NCI-H128 (cell line): ENCODE measurements around the gene ESYT2.

Source experiments
- DNase-seq: peaks from one replicate; lab custom pipeline; 2025; ENCODE audit not compliant: unreplicated experiment; lab: John Stamatoyannopoulos, UW

Gene ESYT2

GRCh38 chr7:158804335-158804734, 25.0 kb downstream of the ESYT2 start:
- no peak for DNase-seq

- DNase-seq: no peak
These were observed 25.8 kb downstream of the ESYT2 start for GRCh38 chr7:158803367-158803969.

GRCh38 chr7:158802535-158803366, 26.6 kb downstream of the ESYT2 start:
- no peak for DNase-seq

- DNase-seq: no peak
These were observed 30.6 kb downstream of the ESYT2 start for GRCh38 chr7:158798741-158799140.

GRCh38 chr7:158796667-158797066, 32.6 kb downstream of the ESYT2 start:
- DNase-seq: no peak

- no peak for DNase-seq
These were observed 34.0 kb downstream of the ESYT2 start for GRCh38 chr7:158795272-158795671.

- no peak for DNase-seq
These were observed 38.2 kb downstream of the ESYT2 start for GRCh38 chr7:158791107-158791506.

- no peak for DNase-seq
These were observed 39.5 kb downstream of the ESYT2 start for GRCh38 chr7:158789842-158790241.

GRCh38 chr7:158786898-158787297, 42.4 kb downstream of the ESYT2 start:
- DNase-seq: no peak

GRCh38 chr7:158784270-158784669, 45.0 kb downstream of the ESYT2 start:
- no peak for DNase-seq

GRCh38 chr7:158783595-158783994, 45.7 kb downstream of the ESYT2 start:
- DNase-seq: no peak

GRCh38 chr7:158782761-158783401, 46.4 kb downstream of the ESYT2 start:
- no peak for DNase-seq

GRCh38 chr7:158781974-158782664, 47.2 kb downstream of the ESYT2 start:
- no peak for DNase-seq

GRCh38 chr7:158781217-158781973, 47.9 kb downstream of the ESYT2 start:
- DNase-seq: no peak

GRCh38 chr7:158779061-158780000, 50.0 kb downstream of the ESYT2 start:
- no peak for DNase-seq

GRCh38 chr7:158778471-158778870, 50.8 kb downstream of the ESYT2 start:
- no peak for DNase-seq

GRCh38 chr7:158777793-158778192, 51.5 kb downstream of the ESYT2 start:
- DNase-seq: no peak

GRCh38 chr7:158776474-158776873, 52.8 kb downstream of the ESYT2 start:
- DNase-seq: no peak

GRCh38 chr7:158774952-158775351, 54.4 kb downstream of the ESYT2 start:
- no peak for DNase-seq

GRCh38 chr7:158772916-158773315, 56.4 kb downstream of the ESYT2 start:
- DNase-seq: no peak
